ENCODE measurements around the gene AGXT2.

The AGXT2 gene

DNA sequence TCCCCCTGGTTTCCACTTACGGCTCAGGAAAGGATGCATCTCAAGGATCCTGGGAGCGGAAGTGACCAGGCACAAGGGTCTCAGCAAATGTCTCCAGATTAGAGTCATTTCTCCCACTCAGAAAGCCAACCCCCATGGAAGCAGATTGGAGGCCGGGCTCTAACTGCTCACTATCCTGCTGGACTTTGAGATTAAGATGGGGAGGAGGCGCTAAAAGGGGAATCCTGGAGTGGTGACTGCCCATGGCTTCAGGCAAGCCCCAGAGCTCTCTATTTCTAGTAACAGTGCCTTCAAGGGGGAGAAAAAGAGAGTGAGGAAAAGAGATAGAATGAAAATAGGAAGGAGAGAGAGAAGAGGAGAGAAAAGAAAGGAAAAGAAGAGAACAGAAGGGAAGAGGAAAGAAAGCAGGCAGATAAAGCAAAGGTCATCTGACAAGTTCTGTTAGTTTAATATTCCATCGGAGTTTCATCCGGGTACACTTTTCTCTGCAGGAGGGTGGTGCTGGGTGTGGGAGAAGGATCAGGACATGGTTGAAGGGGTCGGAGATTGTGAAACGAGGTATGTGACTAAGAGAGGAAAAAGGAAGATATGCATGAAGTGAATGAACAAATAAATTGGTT is at the start of gene AGXT2:
TSS of gene AGXT2 (minus strand) at position 165 of the 620 bp plus-strand sequence. CDS start at position 108, 57 bp downstream.
- no peak for DNase-seq

DNA sequence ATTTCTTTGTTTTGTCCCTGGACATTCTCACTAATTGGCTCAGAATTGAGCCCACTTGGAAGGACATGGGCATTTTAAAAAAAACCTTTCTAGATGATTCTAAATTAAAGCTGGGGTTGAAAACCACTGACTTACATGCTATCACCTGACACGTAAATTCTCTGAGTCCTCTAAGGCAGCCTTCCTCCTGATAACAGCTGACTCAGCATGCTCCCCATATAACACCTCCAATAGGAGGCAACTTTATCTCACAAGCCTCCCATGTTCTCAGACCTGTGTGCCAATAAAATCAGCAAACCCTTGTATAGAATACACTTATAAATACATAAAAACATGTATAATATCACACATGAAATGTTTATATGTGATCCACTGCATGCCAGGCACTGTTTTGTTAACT is 49.2 kb upstream of the AGXT2 start:
- no peak for DNase-seq

DNA sequence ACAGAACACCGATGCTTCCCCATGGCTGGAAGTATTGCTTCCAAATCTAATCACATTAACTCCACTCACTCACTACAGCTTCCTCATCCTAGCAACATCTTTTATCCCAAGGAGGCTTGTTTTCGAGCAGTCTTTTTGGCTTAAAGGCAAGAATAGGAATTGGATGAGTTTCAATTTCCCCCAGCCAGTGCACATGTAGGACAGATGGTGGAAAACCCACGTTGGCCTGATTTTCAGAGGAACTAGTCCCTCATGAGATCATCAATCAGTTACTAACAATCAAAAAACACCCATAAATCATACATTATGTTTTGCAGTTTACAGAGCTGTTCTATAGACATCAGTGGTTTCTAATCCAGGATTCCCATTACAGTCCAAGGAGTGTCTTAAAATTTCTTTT is 48.5 kb upstream of the AGXT2 start:
- no peak for DNase-seq

DNA sequence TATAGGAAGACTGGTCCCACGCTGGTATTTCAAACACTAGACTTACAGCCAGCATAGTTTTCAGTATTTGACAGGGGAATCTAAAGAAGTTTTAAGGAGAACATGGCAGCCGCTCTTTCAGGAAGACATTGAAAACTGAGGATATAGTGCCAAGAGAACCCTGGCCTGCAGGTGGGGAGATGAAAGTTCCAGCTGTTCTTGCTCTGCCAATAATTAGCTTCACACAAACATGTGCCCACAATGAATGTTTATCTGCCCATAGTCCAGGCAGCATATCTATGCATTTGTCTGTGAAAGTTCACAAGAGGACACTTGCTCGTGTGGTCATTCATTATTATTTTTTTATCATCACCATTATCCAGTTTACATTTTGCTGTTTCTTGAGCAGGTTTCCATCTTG is 47.6 kb upstream of the AGXT2 start:
- DNase-seq = no peak

DNA sequence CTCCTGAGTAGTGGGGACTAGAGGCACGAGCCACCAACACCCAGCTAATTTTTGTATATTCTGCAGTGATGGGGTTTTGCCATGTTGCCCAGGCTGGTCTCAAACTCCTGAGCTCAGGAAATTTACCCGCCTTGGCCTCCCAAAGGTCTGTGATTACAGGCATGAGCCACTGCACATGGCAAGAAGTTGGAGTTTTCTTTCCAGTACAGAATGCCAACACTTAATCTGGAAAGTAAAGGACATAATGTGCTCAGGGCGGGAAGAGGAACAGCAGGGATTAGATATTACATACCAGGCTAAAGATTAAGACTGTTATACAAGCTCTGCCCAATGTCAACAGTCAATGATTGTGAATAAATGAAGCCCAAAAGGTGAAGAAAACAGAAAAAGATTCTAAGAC is 47.2 kb upstream of the AGXT2 start:
- no peak for DNase-seq

- DNase-seq = no peak
Observed at GRCh38 chr5:35092703-35093102, 45.0 kb upstream of the AGXT2 start.

- DNase-seq = no peak
Observed at GRCh38 chr5:35091704-35092103, 44.0 kb upstream of the AGXT2 start.

DNA sequence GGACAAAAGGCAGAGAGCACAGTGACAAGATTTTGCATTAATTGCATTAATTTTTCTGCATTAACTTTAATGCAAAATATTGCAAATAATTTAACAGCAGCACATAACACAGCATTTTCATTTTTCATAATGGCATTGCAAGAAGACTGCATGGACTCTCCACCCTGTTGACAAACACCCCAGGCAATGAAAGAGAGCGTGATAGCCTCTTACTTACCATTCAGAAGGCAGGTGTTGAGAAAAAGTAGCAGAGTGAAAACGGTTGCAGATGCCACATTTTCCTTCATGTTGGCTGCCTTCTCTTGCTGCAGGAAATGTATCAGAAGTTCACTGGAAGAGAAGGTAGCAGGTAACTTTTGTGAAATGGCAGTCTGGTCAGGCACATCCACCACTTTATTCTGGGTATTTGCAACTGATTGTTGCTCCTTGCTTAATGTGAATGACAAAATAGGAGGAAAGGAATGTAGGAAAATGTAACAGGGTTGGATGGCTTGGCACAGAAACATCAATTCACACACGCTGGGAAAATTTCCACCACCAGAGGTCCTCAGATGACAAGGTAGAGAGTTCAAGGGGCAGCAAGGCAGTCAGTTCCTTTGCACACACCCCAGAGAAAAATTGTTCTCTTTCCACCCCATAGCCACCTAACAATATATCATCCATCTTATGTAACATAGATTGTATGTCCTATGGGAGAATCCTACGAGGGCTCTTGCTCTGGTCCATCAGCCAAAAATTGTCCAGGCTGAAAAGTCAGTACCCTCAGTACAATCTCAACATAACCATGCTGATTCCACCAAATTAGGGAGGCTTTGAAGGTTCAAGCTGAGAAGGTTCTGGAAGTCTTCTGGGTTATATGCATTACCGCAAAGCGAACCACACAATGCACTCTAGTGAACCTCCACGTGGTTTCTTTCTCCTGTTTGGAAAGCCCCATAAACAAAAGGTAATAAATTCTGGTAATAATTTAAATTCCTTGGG is 41.9 kb upstream of the AGXT2 start:
- DNase-seq = peak; percentile 41

DNA sequence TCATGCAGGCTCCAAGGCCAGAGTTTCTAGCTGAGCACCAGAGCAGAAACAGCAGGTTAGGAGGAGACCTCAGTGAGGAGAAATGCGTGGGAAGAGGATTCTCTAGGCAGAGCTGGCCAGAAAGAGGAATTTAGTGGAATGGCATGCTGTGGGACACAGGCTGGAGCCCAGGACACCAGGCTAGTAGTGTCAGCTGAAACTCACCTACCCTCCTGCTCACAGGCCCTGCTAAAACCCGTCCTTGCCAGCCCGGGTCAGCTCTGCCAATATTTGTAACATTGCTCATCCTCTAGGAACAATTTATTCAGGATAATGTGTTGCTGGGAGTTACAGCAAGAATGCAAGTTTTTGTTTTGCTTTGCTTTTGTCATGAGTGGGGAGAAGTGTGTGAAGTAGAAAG is 40.2 kb upstream of the AGXT2 start:
- no peak for DNase-seq

DNA sequence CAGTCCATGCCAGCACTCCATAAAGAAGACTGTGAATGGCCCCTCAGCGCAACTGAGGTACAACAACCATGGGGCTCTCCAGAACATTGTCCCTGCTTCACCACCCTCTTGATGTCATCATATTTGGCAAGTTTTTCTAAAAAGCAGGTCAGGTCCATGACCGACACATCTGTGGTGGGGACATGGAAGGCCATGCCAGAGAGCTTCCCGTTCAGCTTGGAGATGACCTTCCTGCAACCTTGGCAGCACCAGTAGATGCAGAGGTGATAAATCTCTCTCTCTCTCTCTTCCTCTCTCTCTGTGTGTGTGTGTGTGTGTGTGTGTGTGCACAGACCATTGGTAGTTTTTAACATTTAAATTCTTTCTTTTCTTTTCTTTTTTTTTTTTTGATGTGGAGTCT is 35.4 kb upstream of the AGXT2 start:
- DNase-seq = no peak

GRCh38 chr5:35082530-35082929 is 34.8 kb upstream of the AGXT2 start:
- DNase-seq = no peak

DNA sequence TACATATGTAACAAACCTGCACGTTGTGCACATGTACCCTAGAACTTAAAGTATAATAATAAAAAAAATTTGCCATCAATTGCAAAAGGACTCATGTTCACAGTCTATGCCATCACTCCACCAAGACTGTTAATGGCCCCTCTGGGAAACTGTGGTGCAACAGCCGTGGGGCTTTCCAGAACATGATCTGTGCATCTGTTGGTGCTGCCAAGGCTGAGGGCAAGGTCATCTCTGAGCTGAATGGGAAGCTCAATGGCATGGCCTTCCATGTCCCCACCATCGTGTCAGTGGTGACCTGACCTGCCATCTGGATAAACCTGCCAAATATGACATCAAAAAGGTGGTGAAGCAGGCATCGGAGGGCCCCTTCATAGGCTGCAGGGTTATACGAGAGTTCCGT is 33.4 kb upstream of the AGXT2 start:
- DNase-seq = no peak

DNA sequence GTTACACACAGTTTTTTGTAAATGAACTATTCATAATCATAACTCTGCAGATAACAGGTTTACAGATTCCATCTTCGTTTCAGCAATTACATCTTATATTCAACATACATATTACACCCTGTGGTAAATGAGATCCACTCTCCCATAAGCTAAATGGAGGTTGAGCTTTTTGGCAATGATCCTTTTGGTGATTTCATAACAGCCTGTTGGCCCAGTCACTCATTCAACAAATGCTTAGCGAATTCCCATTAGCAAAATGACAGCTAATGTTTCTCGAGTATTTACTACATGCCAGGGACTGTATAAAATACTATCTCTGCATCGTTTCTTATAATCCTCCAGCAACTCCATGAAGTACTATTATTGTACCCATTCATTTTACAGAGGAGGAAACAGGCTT is 25.4 kb upstream of the AGXT2 start:
- DNase-seq = no peak

DNA sequence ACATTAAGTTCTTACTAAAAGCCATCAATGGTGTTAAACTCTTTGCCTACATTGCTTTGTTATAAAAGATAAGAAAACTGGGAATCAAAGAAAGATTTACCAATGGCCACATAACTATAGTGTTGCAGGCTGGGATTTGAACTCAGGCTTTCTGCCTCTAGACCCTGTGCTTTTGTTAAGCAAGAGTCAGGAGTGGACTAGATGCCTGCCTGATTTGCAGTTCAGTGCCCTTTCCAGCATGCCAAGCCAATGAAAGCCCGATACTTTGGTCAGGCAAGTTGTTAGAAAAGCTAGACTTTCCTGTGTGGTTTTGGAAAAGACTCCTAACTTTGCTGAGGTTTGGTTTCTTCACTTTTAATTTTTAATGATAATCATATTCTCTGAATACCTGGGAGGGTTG is 21.4 kb upstream of the AGXT2 start:
- DNase-seq = no peak

DNA sequence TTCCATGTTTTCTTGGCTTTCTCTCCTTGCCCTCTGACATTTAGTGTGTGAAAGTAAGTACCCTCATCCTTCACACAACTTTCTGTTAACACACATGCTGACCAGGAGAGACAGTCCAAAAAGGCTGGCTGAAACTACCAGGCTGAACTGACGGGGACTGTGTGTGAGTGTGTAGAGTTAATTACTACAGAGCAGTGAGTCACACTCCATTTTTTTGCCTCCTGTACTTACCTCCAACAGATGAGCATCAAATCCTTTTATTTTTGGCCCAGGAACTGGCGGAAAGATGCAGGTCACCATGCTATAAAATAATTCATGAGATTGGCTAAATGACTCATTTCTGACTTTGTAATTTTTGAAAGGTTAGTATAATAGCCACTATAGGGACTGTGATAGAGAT is 20.2 kb upstream of the AGXT2 start:
- no peak for DNase-seq

DNA sequence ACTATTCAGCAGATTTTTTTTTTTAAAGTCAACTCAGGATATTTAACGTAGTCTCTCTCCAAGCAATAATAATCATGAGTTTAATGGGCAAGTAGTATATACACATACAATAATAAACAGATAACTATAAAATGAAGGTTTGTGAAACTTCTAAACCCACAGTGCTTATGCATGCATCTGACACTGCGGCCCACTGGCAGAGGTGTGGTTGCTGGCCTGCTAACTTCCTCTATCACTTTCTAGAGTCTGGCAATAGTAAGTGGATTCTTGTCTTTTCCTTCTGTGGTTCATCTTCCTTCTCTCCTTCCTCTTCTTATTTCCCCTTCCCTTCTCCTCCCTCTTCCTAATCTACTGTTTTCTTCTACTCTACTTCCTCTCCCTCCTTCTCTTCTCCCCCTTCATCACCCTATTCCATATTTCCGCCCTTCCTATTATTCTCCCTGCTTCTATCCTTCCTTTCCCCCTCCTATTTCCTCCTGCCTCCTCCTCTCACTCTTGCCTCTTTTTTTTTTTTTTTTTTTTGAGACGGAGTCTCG is 18.6 kb upstream of the AGXT2 start:
- DNase-seq = no peak

DNA sequence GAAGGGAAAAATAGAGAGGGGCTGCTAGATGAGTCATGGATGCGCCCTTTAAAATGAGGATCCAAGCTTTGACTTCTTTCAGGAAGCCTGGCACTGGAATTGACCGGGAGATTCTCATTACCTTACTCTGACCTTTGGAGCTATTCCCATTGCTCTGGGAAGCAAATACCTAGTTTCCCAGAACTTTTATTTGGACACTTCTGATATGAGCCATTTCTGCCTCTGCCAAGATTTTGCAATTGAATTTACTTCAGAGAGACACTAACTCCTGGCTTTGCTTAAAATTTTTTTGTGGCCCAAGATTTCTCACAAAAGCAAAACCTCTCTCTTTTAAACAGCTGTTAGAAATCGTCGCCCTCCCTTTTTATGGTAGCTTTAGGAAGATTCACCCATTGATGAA is 15.7 kb upstream of the AGXT2 start:
- DNase-seq = no peak

DNA sequence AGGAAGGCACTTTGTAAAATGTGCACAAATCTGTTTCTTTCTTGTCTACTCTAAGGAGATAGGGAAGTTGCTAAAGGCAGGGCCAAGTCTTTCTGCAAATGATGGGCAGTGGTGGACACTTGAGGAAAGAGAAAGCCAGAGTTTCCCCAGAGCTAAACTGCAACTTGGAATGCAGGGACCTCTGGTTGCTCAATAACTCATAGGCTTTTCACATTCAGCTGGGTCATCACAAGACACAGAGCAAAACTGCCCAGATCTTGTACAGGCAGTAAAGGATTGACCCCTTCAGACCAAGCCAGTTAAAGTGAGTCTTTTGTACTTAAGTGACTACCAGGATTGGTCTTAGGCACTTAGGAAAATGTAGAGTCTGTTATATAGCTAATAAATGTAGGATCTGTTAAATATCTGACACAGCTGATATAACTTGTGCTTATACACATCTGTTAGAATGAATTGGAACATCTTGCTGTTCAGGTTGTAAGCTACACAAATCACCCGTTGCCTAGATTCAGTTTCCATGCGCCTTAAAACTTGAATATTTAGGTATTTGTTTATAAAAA is 13.5 kb upstream of the AGXT2 start:
- no peak for DNase-seq

- no peak for DNase-seq
Observed at GRCh38 chr5:35060236-35060635, 12.5 kb upstream of the AGXT2 start.

DNA sequence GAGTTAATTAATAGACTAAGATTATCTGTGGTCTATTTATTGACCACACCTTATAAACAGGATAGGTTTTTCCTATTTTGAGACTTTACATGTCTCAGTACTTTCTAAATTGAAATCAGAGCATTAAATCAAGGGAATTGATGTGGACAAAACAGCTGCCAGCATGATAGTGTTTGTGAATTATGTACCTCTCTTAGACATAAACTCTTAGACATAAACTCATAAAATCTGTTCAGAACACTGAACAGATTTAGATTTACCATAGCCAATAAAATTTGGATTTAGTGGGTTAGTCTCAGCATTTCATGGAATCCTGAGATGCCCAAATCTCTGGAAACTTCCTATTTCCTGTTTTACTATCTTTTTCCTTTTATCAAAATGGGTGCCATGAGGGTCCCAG is 11.5 kb upstream of the AGXT2 start:
- no peak for DNase-seq

DNA sequence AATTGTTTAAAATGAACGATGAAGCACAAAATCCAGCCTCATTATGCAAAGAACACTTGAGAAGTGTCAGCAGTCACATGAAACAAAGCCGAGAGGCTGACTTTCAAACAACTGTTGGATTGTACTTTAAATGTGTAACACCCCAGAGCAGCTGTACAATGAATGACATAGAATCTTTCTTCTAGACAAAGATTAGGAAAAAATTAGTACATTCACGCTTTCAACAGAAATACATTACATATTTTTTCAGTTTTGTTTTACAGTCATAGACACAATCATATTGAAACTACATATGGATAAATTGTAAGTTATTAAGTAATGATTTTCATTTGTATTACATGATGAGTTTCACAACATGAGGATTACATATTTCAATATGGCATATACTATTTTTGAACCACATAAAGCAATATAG is 10.6 kb upstream of the AGXT2 start:
- no peak for DNase-seq

DNA sequence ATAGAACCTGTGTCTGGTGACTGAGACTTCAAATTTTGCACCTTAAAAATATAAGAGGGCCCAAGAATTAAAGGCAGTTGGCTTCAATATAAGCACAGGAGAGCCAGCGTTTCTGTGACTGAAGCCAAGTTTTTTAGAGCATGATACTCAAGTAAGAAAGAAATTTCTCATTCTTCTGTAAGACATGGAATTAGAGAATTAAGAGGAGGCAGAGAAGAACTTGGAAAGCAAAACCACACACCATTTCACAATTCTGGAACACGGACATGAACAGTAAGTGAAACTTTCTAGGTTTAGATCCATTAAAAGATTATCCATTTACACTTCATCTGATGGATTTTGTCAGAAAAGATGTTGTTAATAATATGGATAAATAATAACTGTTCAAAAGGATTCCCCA is 8.9 kb upstream of the AGXT2 start:
- DNase-seq = no peak

GRCh38 chr5:35052838-35053237 is 5.1 kb upstream of the AGXT2 start:
- no peak for DNase-seq
